GM12878 (cell line): ENCODE results near the gene TNFRSF1B. TPM values are rescaled to one million over a fixed set of nuclear protein-coding genes. Genes with fewer than 3 reads are reported as not detected.

Experiments
- ATAC-seq: fragments of 200-7000 bp; cut with Tn5 transposase; 3 replicates; pipeline ENCODE4 v1.9.1; 2020; ENCODE audit warnings: mild to moderate bottlenecking, moderate library complexity
- BruUV-seq: library from RNA; stranded (reverse); fragments of 400-500 nt; replicated peaks from 2 replicates; lab custom pipeline; 2021; lab: Mats Ljungman, UMichigan
- CTCF ChIA-PET: fragments of 300-600 bp; sonication (Branson Sonifier 250); formaldehyde crosslinking; extraction: SDS; loops from one replicate; lab custom pipeline; 2021; ENCODE audit warnings: inconsistent platforms; lab: Yijun Ruan, JAX
- POLR2A ChIA-PET: fragments of 350-600 bp; formaldehyde crosslinking; extraction: SDS; loops from one replicate; lab custom pipeline; 2021; ENCODE audit warnings: inconsistent platforms; lab: Charles Lee
- RAD21 ChIA-PET: fragments of 300-600 bp; sonication (Branson Sonifier 250); formaldehyde crosslinking; loops from one replicate; lab custom pipeline; 2023; ENCODE audit warnings: antibody characterized with exemption; ENCODE audit not compliant: unreplicated experiment; lab: Charles Lee
- SMC1A ChIA-PET: fragments of 300-600 bp; sonication (Branson Sonifier 250); formaldehyde crosslinking; loops from one replicate; lab custom pipeline; 2023; ENCODE audit not compliant: unreplicated experiment, uncharacterized antibody; lab: Charles Lee
- DNase-seq: peaks from one replicate; pipeline ENCODE4 v3.0.0-alpha.2; 2011; ENCODE audit warnings: low read depth, low spot score
- FAIRE-seq: peaks from 3 replicates; lab custom pipeline; 2011; peaks lifted over from hg19 to GRCh38; lab: Jason Lieb, UNC
- H2AFZ ChIP-seq: 2 replicates; pipeline ENCODE4 v1.6.0; 2011; ENCODE audit warnings: low read depth, low read length, control low read depth; ENCODE audit not compliant: control insufficient read depth
- H3K27ac ChIP-seq: 2 replicates; pipeline ENCODE4 v1.5.1; 2011; ENCODE audit warnings: control low read depth; ENCODE audit not compliant: control insufficient read depth, insufficient read depth
- H3K27me3 ChIP-seq, 2 experiments: replicated peaks in 1 of 2; 2 replicates each; pipeline versions ENCODE4 v1.6.0 to v1.6.1; 2011; ENCODE audit warnings: low read length in 1 of 2; ENCODE audit not compliant: control insufficient read depth in 2 of 2, insufficient read depth in 2 of 2
- H3K36me3 ChIP-seq, 2 experiments: 2 replicates each; pipeline ENCODE4 v1.5.1; 2011; ENCODE audit warnings: low read length in 1 of 2; ENCODE audit not compliant: control insufficient read depth in 2 of 2, insufficient read depth in 2 of 2
- H3K4me1 ChIP-seq: 2 replicates; pipeline ENCODE4 v1.6.1; 2011; ENCODE audit warnings: mild to moderate bottlenecking, low read length, moderate library complexity, mixed read lengths; ENCODE audit not compliant: control insufficient read depth, insufficient read depth
- H3K4me2 ChIP-seq: 2 replicates; pipeline ENCODE4 v1.6.0; 2011; ENCODE audit warnings: control low read depth; ENCODE audit not compliant: control insufficient read depth, insufficient read depth
- H3K4me3 ChIP-seq: fragments of 200-600 bp; sonication (generic); 2 replicates; pipeline ENCODE4 v1.5.1; 2016
- H3K79me2 ChIP-seq: 2 replicates; pipeline ENCODE4 v1.6.0; 2011; ENCODE audit warnings: low read length; ENCODE audit not compliant: control insufficient read depth, insufficient read depth
- H3K9ac ChIP-seq: 2 replicates; pipeline ENCODE4 v1.8.0; 2011; ENCODE audit warnings: low read length, control low read depth, mixed read lengths; ENCODE audit not compliant: control insufficient read depth, insufficient read depth
- H3K9me3 ChIP-seq: replicated peaks from 3 replicates; pipeline ENCODE4 v1.5.1; 2011; ENCODE audit warnings: mild to moderate bottlenecking, low read length; ENCODE audit not compliant: control insufficient read depth, insufficient read depth
- H4K20me1 ChIP-seq: 2 replicates; pipeline ENCODE4 v1.6.0; 2011; ENCODE audit not compliant: control insufficient read depth, insufficient read depth
- BHLHE40 ChIP-seq, 2 experiments: fragments of 450-650 bp in 1 of 2; IDR thresholded peaks; 2 replicates each; pipeline ENCODE4 v1.6.1; 2011 to 2017; ENCODE audit warnings: low read depth in 2 of 2, borderline replicate concordance in 1 of 2, improper control_type of control experiment in 1 of 2, low read length in 1 of 2, mild to moderate bottlenecking in 1 of 2
- BMI1 ChIP-seq: fragments of 450-650 bp; IDR thresholded peaks from 2 replicates; pipeline ENCODE4 v1.6.1; 2016; ENCODE audit warnings: mild to moderate bottlenecking, moderate library complexity, borderline replicate concordance
- CBX3 ChIP-seq: fragments of 200-600 bp; sonication (generic); IDR thresholded peaks from 2 replicates; pipeline ENCODE4 v1.6.1; 2016; ENCODE audit warnings: low read depth, borderline replicate concordance
- CHD2 ChIP-seq: IDR thresholded peaks from 2 replicates; pipeline ENCODE4 v1.6.1; 2011; ENCODE audit warnings: low read depth, low read length, improper control_type of control experiment, borderline replicate concordance
- CHD4 ChIP-seq: fragments of 200-600 bp; sonication (generic); IDR thresholded peaks from 2 replicates; pipeline ENCODE4 v1.6.1; 2016; ENCODE audit warnings: mild to moderate bottlenecking
- FOXK2 ChIP-seq: fragments of 450-650 bp; IDR thresholded peaks from 2 replicates; pipeline ENCODE4 v1.6.1; 2017; ENCODE audit warnings: mild to moderate bottlenecking, moderate library complexity
- IRF5 ChIP-seq: fragments of 450-650 bp; IDR thresholded peaks from 2 replicates; pipeline ENCODE4 v1.6.1; 2017; ENCODE audit warnings: borderline replicate concordance
- KLF5 ChIP-seq: fragments of 450-650 bp; IDR thresholded peaks from 2 replicates; pipeline ENCODE4 v1.6.1; 2014; ENCODE audit warnings: mild to moderate bottlenecking; ENCODE audit not compliant: partially characterized antibody
- MTA2 ChIP-seq: fragments of 450-650 bp; IDR thresholded peaks from 2 replicates; pipeline ENCODE4 v1.6.1; 2016; ENCODE audit warnings: low read depth, mild to moderate bottlenecking, moderate library complexity
- MXI1 ChIP-seq: fragments of 150-350 bp; IDR thresholded peaks from 2 replicates; pipeline ENCODE4 v1.6.1; 2011; ENCODE audit warnings: low read depth, mild to moderate bottlenecking, inconsistent platforms, low read length, improper control_type of control experiment
- NFYB ChIP-seq: IDR thresholded peaks from 2 replicates; pipeline ENCODE4 v1.6.1; 2011; ENCODE audit warnings: low read depth, mild to moderate bottlenecking, low read length, improper control_type of control experiment, moderate library complexity; ENCODE audit not compliant: insufficient read depth
- POU2F2 ChIP-seq: IDR thresholded peaks from 3 replicates; pipeline ENCODE4 v1.6.1; 2011; ENCODE audit warnings: low read depth, mild to moderate bottlenecking, low read length, borderline replicate concordance
- RAD21 ChIP-seq: IDR thresholded peaks from 2 replicates; pipeline ENCODE4 v1.6.1; 2011; ENCODE audit warnings: mild to moderate bottlenecking, low read depth, low read length, moderate library complexity; ENCODE audit not compliant: insufficient read depth
- TCF3 ChIP-seq: IDR thresholded peaks from 2 replicates; pipeline ENCODE4 v1.6.1; 2012; ENCODE audit warnings: low read depth, mild to moderate bottlenecking, low read length, borderline replicate concordance; ENCODE audit not compliant: insufficient read depth
- YBX1 ChIP-seq: fragments of 450-650 bp; IDR thresholded peaks from 2 replicates; pipeline ENCODE4 v1.6.1; 2016; ENCODE audit warnings: antibody characterized with exemption
- ZBTB33 ChIP-seq: fragments of 450-650 bp; IDR thresholded peaks from 2 replicates; pipeline ENCODE4 v1.6.1; 2017; ENCODE audit warnings: mild to moderate bottlenecking
- WGBS: methylation state at CpG from one replicate; pipeline ENCODE4 v1.1.6; 2016; ENCODE audit warnings: low lambda C conversion rate; ENCODE audit not compliant: insufficient replicate concordance, insufficient coverage; ENCODE audit errors: missing lambda C conversion rate; 5-methylcytosine and 5-hydroxymethylcytosine counted together
- in situ Hi-C: fragments of 300-500 bp; cut with MboI; formaldehyde crosslinking; loops from 9 replicates; pipeline ENCODE4 v1.14.3; 2018; ENCODE audit warnings: mixed read lengths
- intact Hi-C: fragments of 100-400 bp; cut with micrococcal nuclease; formaldehyde crosslinking; loops from one replicate; pipeline ENCODE4 v1.14.2; 2022; ENCODE audit not compliant: unreplicated experiment
- polyA plus RNA-seq, 11 experiments: library from polyadenylated mRNA; depleted of rRNA in 4 of 11; unstranded in 6 of 11; stranded (reverse) in 5 of 11; fragments of >200 nt; fragmentation: Nextera tagmentation in 4 of 11; fragmentation: Illumina TruSeq in 1 of 11; extraction: Ambion mirVana in 4 of 11; extraction: Trizol in 1 of 11; gene quantifications; 1 replicate in 1 of 11; 2 replicates in 10 of 11; pipeline versions ENCODE4 v1.2.1 to v1.2.3, GENCODE V29; 2011 to 2016; ENCODE audit warnings: inconsistent platforms in 2 of 11, missing spikeins in 2 of 11, low read depth in 1 of 11
- total RNA-seq, 4 experiments: library from RNA; depleted of rRNA in 3 of 4; stranded (reverse); fragments of >200 nt in 3 of 4; fragmentation: Illumina TruSeq in 1 of 4; extraction: Trizol in 1 of 4; gene quantifications; 2 replicates each; pipeline versions ENCODE4 v1.2.1 to v1.2.3, GENCODE V29; 2013 to 2021
- TF ChIP-seq, protein P1 (sequence below): IDR thresholded peaks from 2 replicates; pipeline ENCODE4 v1.6.1; 2012; ENCODE audit warnings: low read depth, low read length, improper control_type of control experiment

TNFRSF1B gene
- total and polyA plus RNA-seq, 10 of the 15 experiments (the other 5 are each of a cell fraction or from before 2014, with no cell fraction given), result 10.1 to 87.2 (median 37.3) TPM

DNA sequence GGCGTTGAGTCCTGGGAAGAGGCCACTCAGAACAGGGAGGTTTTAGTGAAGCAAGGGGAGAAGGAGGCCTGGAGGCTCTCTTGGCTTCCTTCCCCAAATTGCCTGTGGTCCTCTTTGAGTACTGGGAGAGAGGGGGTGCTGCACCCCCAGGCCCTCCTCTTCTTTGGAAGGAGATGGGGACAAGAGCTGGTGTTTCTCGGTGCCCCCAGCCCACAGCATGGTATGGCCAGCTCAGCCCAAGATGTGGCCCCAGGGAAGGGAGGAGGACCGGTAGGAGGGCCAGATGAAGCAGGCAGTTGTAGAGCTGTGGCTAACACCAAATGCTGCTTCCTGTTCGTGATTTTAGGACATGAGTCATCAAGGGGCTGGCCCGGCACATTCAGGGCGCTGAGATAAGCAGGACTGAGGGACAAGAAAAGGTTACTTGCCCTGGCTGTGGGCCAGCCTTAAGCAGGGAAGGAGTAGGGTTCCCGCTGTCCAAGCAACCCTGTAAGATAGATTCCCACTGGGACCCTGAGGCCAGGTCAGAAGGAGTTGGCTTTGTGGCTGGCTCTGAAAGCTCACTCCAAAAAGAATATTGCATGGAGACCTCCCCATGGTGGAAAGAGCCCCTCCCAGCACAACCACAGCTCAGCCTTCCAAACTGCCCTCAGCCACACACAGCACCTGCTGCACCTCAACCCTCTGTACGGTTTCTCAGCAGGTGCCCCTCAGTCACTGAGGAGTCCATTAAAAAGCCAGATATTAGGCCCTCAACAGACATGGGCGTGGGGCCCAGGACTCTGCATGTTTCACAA lies 4.9 kb upstream of the TNFRSF1B start:
- in situ Hi-C loops, result loop anchor here (25.0 kb wide), 1 partner anchor 1575 kb away; no protein-coding TSS in a partner anchor
- Histone ChIP-seq H3K4me2 (peak overlapping the region; percentile 73), H3K27me3 (no peaks in the 10 kb centered on the region), H3K9ac (peak overlapping the region; percentile 52), H4K20me1 (no peaks in the 10 kb centered on the region), H3K4me1 (peaks cover 79% of the 10 kb centered on the region), H3K27ac (peak overlapping the region; percentile 89), H3K79me2 (peaks cover 3% of the 10 kb centered on the region), H2AFZ (peak overlapping the region; percentile 59), H3K9me3 (no peaks in the 10 kb centered on the region), H3K36me3 (no peaks in the 10 kb centered on the region), H3K4me3 (no peak overlapping the region)
- SMC1A ChIA-PET, result interaction anchor here (0.6 to 20.8 kb wide), 10 partner anchors 14 to 254 kb away, joined by 3 to 347 read pairs (median 3); no protein-coding TSS in a partner anchor
- RAD21 ChIA-PET, result interaction anchor here (0.7 to 5.1 kb wide), 10 partner anchors 9 to 182 kb away, joined by 3 to 118 read pairs (median 4); no protein-coding TSS in a partner anchor
- ATAC-seq (peak; percentile 87), DNase-seq (peak; percentile 88), FAIRE-seq (peak; percentile 99)
- POLR2A ChIA-PET, result interaction anchor here (0.6 to 5.2 kb wide), 11 partner anchors 10 to 111 kb away, joined by 3 to 166 read pairs (median 4); no protein-coding TSS in a partner anchor
- BruUV-seq, result no TSS peak
- intact Hi-C loops, result loop anchor here (2.0 to 5.0 kb wide), 3 partner anchors 13 to 115 kb away; no protein-coding TSS in a partner anchor
- 2% methylated on average over 9 of the region's 9 CpGs for WGBS
- CTCF ChIA-PET, result interaction anchor here (1.0 to 4.1 kb wide), 8 partner anchors 10 to 48 kb away, joined by 3 to 47 read pairs (median 4); no protein-coding TSS in a partner anchor
- TF ChIP-seq CHD2 (peak; percentile 37; the same call in 1 of the 2 replicates), CHD4 (no peak), BMI1 (no peak), MTA2 (peak; percentile 82; the same call in 1 of the 2 replicates), FOXK2 (no peak; the same call in 1 of the 2 replicates), POU2F2 (peak; percentile 55; the same call in 1 of the 3 replicates), ZBTB33 (no peak), KLF5 (peak; percentile 77), MXI1 (peak; percentile 79; the same call in 1 of the 2 replicates), BHLHE40 (IDR thresholded peaks at IDR 0.05; ENCODE audit: borderline replicate concordance in 1 of 2, low read depth in 2 of 2, low read length in 1 of 2) (peak; percentile 75 to 87), CBX3 (no peak), TCF3 (peak; percentile 31; the same call in 1 of the 2 replicates), RAD21 (no peak), NFYB (no peak), IRF5 (no peak), YBX1 (no peak)
- TF ChIP-seq, protein P1, sequence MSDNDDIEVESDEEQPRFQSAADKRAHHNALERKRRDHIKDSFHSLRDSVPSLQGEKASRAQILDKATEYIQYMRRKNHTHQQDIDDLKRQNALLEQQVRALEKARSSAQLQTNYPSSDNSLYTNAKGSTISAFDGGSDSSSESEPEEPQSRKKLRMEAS, result no peak; the same call in 1 of the 2 replicates
